Prostate gland (tissue), 2 donors: ENCODE results near the gene TEAD4. TPM values are rescaled to one million over a fixed set of nuclear protein-coding genes. Genes with fewer than 3 reads are reported as not detected.

Experiments
- DNase-seq: peaks from one replicate; pipeline ENCODE4 v3.0.0-alpha.2; 2019; ENCODE audit warnings: low spot score
- H3K27ac ChIP-seq, 2 donors: fragments of 200-600 bp; sonication (generic); 2 replicates each; pipeline ENCODE4 v1.5.1; 2017 to 2019
- H3K27me3 ChIP-seq: fragments of 200-600 bp; sonication (generic); replicated peaks from 2 replicates; pipeline ENCODE4 v1.5.1; 2019; ENCODE audit not compliant: insufficient read depth
- H3K36me3 ChIP-seq, 2 donors: fragments of 200-600 bp; sonication (generic); 1 replicate in 1 of 2; 2 replicates in 1 of 2; pipeline versions ENCODE4 v1.5.1 to v1.8.1; 2017 to 2019
- H3K4me1 ChIP-seq: fragments of 200-600 bp; sonication (generic); replicated peaks from 2 replicates; pipeline ENCODE4 v1.5.1; 2019
- H3K4me3 ChIP-seq, 2 donors: fragments of 200-600 bp; sonication (generic); 2 replicates each; pipeline ENCODE4 v1.5.1; 2017 to 2019
- H3K9me3 ChIP-seq: fragments of 200-600 bp; sonication (generic); 2 replicates; pipeline ENCODE4 v1.5.1; 2017
- CTCF ChIP-seq, 4 experiments: fragments of 200-600 bp in 2 of 4; fragments of 450-650 bp in 2 of 4; sonication (generic) in 2 of 4; IDR thresholded peaks; 1 replicate in 3 of 4; 2 replicates in 1 of 4; pipeline ENCODE4 v1.5.1; 2016 to 2019; ENCODE audit warnings: antibody characterized with exemption in 4 of 4, mild to moderate bottlenecking in 2 of 4, moderate library complexity in 2 of 4
- POLR2A ChIP-seq: fragments of 450-650 bp; IDR thresholded peaks from one replicate; pipeline ENCODE4 v1.6.1; 2016; ENCODE audit warnings: antibody characterized with exemption, mild to moderate bottlenecking
- POLR2AphosphoS5 ChIP-seq: sonication (generic); formaldehyde crosslinking; IDR thresholded peaks from one replicate; pipeline ENCODE4 v1.6.1; 2017; ENCODE audit warnings: antibody characterized with exemption
- WGBS: methylation state at CpG from one replicate; pipeline ENCODE4 v1.1.5; 2018; 5-methylcytosine and 5-hydroxymethylcytosine counted together
- intact Hi-C: fragments of 100-400 bp; cut with DNase I; formaldehyde crosslinking; loops from one replicate; pipeline ENCODE4 v1.14.2; 2022
- total RNA-seq, 2 donors: library from RNA; depleted of rRNA; stranded (reverse); fragments of >200 nt; gene quantifications; one replicate each; pipeline ENCODE4 v1.1.0, GENCODE V29; 2016

Gene TEAD4
- total RNA-seq, 2 donors from 2014 or later, result 9.9 to 20.9 TPM

- H3K4me1 ChIP-seq, result no peaks in the 10 kb centered on the region
- H3K27ac ChIP-seq, result no peak overlapping the region
- no peaks in the 10 kb centered on the region for H3K9me3 ChIP-seq
- H3K36me3 ChIP-seq, result no peaks in the 10 kb centered on the region
- intact Hi-C loops, result no loop called here
- TF ChIP-seq CTCF (IDR thresholded peaks at IDR 0.05), result no peak
- no peak for TF ChIP-seq POLR2AphosphoS5
- TF ChIP-seq POLR2A, result no peak
- DNase-seq, result no peak
- H3K4me3 ChIP-seq, result no peak overlapping the region
- 83% methylated on average over 5 of the region's 5 CpGs for WGBS
- H3K27me3 ChIP-seq, result no peaks in the 10 kb centered on the region
Measured at GRCh38 chr12:3045494-3045893, 86.3 kb downstream of the TEAD4 start.

- intact Hi-C loops, result no loop called here
- Histone ChIP-seq H3K27me3 (no peaks in the 10 kb centered on the region), H3K36me3 (no peaks in the 10 kb centered on the region), H3K9me3 (no peaks in the 10 kb centered on the region), H3K4me3 (no peak overlapping the region), H3K4me1 (no peaks in the 10 kb centered on the region), H3K27ac (no peak overlapping the region)
- 83% methylated on average over 7 of the region's 7 CpGs for WGBS
- DNase-seq, result no peak
- TF ChIP-seq POLR2A (no peak), CTCF (IDR thresholded peaks at IDR 0.05) (no peak), POLR2AphosphoS5 (no peak)
Measured at GRCh38 chr12:3045989-3046388, 86.8 kb downstream of the TEAD4 start.

GRCh38 chr12:3046441-3047200 is 87.4 kb downstream of the TEAD4 start:
- Histone ChIP-seq H3K4me3 (no peak overlapping the region), H3K9me3 (no peaks in the 10 kb centered on the region), H3K36me3 (no peaks in the 10 kb centered on the region), H3K4me1 (no peaks in the 10 kb centered on the region), H3K27me3 (no peaks in the 10 kb centered on the region), H3K27ac (no peak overlapping the region)
- no peak for TF ChIP-seq POLR2AphosphoS5
- TF ChIP-seq CTCF (IDR thresholded peaks at IDR 0.05), result no peak
- TF ChIP-seq POLR2A, result no peak
- WGBS, result 83% methylated on average over 17 of the region's 17 CpGs
- DNase-seq, result no peak
- intact Hi-C loops, result no loop called here

GRCh38 chr12:3047961-3048360 is 88.8 kb downstream of the TEAD4 start:
- Histone ChIP-seq H3K4me3 (no peak overlapping the region), H3K4me1 (no peaks in the 10 kb centered on the region), H3K36me3 (no peaks in the 10 kb centered on the region), H3K27ac (no peak overlapping the region), H3K27me3 (no peaks in the 10 kb centered on the region), H3K9me3 (no peaks in the 10 kb centered on the region)
- intact Hi-C loops, result no loop called here
- DNase-seq, result no peak
- 43% methylated on average over 8 of the region's 8 CpGs for WGBS
- TF ChIP-seq POLR2A (no peak), CTCF (IDR thresholded peaks at IDR 0.05) (no peak), POLR2AphosphoS5 (no peak)

GRCh38 chr12:3048540-3048939 is 89.3 kb downstream of the TEAD4 start:
- no peaks in the 10 kb centered on the region for H3K36me3 ChIP-seq
- intact Hi-C loops, result no loop called here
- no peaks in the 10 kb centered on the region for H3K4me1 ChIP-seq
- no peak for DNase-seq
- H3K4me3 ChIP-seq, result no peak overlapping the region
- no peaks in the 10 kb centered on the region for H3K9me3 ChIP-seq
- TF ChIP-seq POLR2AphosphoS5, result no peak
- TF ChIP-seq CTCF (IDR thresholded peaks at IDR 0.05), result no peak
- TF ChIP-seq POLR2A, result no peak
- WGBS, result 99% methylated on average over 4 of the region's 4 CpGs
- H3K27me3 ChIP-seq, result no peaks in the 10 kb centered on the region
- H3K27ac ChIP-seq, result no peak overlapping the region
